ENCODE results near the gene LINGO1. TPM values are rescaled to one million over a fixed set of nuclear protein-coding genes. Genes with fewer than 3 reads are reported as not detected.

LINGO1 gene
- polyA plus RNA-seq, 3 donors, result 1.1 to 1.5 (median 1.2) TPM

- 88 to 94% (median 93%) methylated on average over 14 of the region's 14 CpGs for WGBS, 3 donors
- H3K27ac ChIP-seq (ENCODE audit: low read depth, low read length), result no peak overlapping the region
Measured at GRCh38 chr15:77568014-77568972, 64.4 kb downstream of the LINGO1 start.

- no peak overlapping the region for H3K27ac ChIP-seq (ENCODE audit: low read depth, low read length)
- WGBS, 3 donors, result 88 to 93% (median 91%) methylated on average over 10 of the region's 10 CpGs
Measured at GRCh38 chr15:77567202-77567601, 65.5 kb downstream of the LINGO1 start.

DNA sequence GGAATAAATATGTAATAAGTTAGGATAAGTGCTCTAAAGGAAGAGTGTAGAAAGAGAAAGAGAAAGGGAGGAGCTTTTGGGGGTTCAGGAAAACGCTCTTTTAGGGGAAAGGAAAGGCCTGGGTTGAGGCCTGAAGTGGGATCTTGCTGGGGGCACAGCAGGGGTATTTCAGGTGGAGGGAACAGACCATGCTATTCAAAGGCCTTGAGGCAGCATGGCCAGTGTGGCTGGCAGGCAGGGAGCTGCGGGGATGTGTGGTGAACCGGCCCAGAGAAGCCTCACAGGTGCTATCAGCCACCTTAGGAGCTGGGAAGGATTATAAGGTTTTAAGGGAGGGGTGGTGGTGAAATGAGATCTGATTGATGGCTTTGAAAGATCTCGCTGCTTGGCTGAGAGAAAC is 66.6 kb downstream of the LINGO1 start:
- WGBS, 3 donors, result 90 to 97% (median 92%) methylated on average over 4 of the region's 4 CpGs

GRCh38 chr15:77565378-77565915 is 67.3 kb downstream of the LINGO1 start:
- 92 to 94% (median 94%) methylated on average over 25 of the region's 25 CpGs for WGBS, 3 donors
- no peak overlapping the region for H3K27ac ChIP-seq (ENCODE audit: low read depth, low read length)

More for the DNA sequence above, 66.6 kb downstream of the LINGO1 start:
- no peak overlapping the region for H3K27ac ChIP-seq (ENCODE audit: low read depth, low read length)

- no peak overlapping the region for H3K27ac ChIP-seq (ENCODE audit: low read depth, low read length)
- WGBS, 3 donors, result 79 to 86% (median 80%) methylated on average over 9 of the region's 9 CpGs
Measured at GRCh38 chr15:77564938-77565337, 67.8 kb downstream of the LINGO1 start.

GRCh38 chr15:77564341-77564740 is 68.4 kb downstream of the LINGO1 start:
- H3K27ac ChIP-seq (ENCODE audit: low read depth, low read length), result no peak overlapping the region
- WGBS, 3 donors, result 78 to 86% (median 84%) methylated on average over 3 of the region's 3 CpGs

DNA sequence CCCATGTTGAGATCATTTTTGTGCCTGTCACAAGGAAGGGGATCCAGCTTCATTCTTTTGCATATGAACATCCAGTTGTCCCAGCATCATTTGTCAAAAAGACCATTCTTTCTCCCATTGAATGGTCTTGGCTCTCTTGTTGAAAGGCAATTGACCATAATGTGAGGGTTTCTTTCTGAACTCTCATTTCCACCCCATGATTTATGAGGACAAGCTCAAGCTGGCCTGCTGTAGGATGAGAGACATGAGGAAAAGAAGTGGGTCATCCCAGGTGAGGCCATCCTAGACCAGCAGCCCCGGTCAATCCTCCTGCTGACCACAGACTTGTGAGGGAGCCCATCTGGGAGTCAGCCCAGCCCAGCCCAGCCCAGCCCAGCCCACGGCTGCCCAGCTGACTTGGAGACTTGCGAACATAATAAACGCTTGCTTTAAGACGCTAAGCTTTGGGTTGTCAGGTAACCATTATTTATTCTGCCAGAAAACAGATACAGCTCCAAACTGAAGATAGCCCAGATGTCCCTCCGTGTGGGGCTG is 69.0 kb downstream of the LINGO1 start:
- 59 to 74% (median 67%) methylated on average over 6 of the region's 6 CpGs for WGBS, 3 donors
- no peak overlapping the region for H3K27ac ChIP-seq (ENCODE audit: low read depth, low read length)

Other genes starting within 250 kb of the LINGO1 start
- 1 to 10 TPM; 2.3 to 9.5 (median 4.9) TPM for gene PEAK1, start 212.8 kb downstream of the LINGO1 start, polyA plus RNA-seq
- 10 to 100 TPM in 2 of 3 donors, 1 to 10 TPM in 1; 7.9 to 12.4 (median 11.3) TPM for gene HMG20A, start 212.0 kb downstream of the LINGO1 start, polyA plus RNA-seq

Data from adipose tissue (tissue), 3 donors.